ENCODE data around the gene MYH2. TPM values are rescaled to one million over a fixed set of nuclear protein-coding genes. Genes with fewer than 3 reads are reported as not detected.

The MYH2 gene
- not detected in 2 replicates for total RNA-seq
- long read RNA-seq, result 0 reads

DNA sequence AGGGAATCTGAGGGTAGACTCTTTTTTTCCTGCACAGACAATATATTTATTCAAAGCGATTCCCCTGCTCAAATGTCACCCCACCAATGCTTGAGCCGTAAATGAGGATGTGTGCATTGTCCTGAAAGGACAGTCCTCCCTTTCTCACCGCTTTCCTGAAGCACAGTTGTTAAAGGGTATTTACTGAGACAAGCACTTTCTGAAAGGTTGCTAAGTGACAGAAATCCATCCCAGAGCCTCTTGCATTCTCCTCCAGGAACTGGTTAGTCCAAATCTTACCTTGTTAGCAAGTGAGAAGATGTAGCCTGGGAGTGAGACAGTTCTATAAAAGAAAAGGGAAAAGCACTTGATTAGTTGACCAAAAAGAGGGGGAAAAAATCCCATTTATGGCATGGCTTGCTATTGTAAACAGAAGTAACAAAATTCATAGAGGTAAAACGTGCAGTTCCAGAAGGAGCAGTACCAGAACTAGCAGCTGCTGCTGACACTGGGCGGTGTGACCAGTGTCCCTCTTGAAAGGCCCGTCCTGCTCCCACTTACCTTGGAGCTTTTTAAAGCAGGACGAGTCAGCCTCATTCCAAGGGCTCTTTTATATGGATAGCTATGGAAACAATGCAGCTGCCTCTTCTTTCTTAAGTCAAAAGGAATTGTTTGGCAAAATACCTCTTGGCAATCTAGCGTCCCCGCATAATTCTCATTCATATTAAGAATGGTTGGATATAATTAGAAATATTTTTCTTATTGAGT, at the start of gene MYH2:
Gene MYH2, minus strand, starts transcription at position 563 of the 747 bp plus-strand sequence. CDS start 1,738 bp downstream, outside the sequence.
- Mint-ChIP-seq H3K36me3 (ENCODE audit: insufficient read depth) (no peaks in the 10 kb centered on the region), H3K27ac (no peak within 1 kb of the TSS), H3K27me3 (peaks cover 35% of the 10 kb centered on the region), H3K9me3 (ENCODE audit: low read depth) (peaks cover 2% of the 10 kb centered on the region), H3K4me1 (ENCODE audit: low read depth) (peaks cover 2% of the 10 kb centered on the region), H3K4me3 (ENCODE audit: low read depth) (no peak within 1 kb of the TSS)
- DNase-seq (ENCODE audit: low spot score, unreplicated experiment), result no peak
- TF ChIP-seq, protein P1, sequence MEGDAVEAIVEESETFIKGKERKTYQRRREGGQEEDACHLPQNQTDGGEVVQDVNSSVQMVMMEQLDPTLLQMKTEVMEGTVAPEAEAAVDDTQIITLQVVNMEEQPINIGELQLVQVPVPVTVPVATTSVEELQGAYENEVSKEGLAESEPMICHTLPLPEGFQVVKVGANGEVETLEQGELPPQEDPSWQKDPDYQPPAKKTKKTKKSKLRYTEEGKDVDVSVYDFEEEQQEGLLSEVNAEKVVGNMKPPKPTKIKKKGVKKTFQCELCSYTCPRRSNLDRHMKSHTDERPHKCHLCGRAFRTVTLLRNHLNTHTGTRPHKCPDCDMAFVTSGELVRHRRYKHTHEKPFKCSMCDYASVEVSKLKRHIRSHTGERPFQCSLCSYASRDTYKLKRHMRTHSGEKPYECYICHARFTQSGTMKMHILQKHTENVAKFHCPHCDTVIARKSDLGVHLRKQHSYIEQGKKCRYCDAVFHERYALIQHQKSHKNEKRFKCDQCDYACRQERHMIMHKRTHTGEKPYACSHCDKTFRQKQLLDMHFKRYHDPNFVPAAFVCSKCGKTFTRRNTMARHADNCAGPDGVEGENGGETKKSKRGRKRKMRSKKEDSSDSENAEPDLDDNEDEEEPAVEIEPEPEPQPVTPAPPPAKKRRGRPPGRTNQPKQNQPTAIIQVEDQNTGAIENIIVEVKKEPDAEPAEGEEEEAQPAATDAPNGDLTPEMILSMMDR (IDR thresholded peaks at IDR 0.05; ENCODE audit: unreplicated experiment), result no peak

DNA sequence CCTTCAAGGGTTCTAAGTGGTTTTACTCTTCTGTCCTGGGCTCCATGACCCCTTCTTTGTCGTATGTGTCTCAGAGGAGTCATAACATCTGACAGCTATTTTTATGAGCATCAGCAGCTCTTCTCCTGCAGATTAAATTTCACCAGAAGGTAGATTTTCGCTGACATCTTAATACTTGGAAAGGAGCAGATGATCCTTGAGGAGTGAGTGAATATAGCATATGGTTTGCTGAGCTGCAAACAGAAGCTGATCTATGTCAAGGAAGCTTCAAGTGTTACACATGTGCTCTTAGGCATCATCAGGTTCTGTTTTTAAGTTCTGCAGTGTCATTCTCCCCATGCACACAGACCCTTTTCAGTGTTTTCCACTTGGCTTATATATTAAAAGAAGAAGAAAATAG, 49.2 kb upstream of the MYH2 start:
- H3K9me3 Mint-ChIP-seq (ENCODE audit: low read depth), result peaks cover 5% of the 10 kb centered on the region

DNA sequence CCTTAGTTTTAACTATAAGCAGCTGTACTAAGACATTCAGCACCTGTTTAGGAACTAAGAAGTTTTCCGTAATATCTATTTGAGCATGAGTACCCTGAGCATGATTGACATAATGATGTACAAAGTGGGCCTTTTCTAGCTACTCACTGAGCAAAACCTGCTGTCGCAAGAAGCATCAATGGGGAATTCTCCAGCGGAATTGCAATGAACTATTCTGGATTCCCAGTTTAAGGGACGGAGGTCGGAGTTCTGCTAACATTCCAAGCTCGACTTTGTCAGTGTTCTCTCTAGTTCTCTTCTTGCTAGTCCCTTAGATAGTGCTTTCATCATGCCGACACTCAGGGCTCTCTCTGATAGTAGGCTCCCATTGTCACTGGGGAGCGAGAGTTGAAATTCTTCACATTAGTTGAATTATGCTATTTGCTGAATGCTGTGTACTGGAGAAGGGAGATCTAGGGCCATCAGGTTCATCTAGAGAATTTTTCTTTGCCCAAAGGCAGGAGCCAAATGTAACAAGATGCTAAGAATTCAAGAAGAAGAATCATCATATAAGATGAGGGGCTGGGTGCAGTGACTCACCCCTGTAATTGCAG, 40.2 kb upstream of the MYH2 start:
- Mint-ChIP-seq H3K4me3 (ENCODE audit: low read depth) (no peak overlapping the region), H3K4me1 (ENCODE audit: low read depth) (peaks cover 5% of the 10 kb centered on the region), H3K27me3 (peaks cover 10% of the 10 kb centered on the region), H3K27ac (no peak overlapping the region), H3K36me3 (ENCODE audit: insufficient read depth) (no peaks in the 10 kb centered on the region), H3K9me3 (ENCODE audit: low read depth) (peaks cover under 1% of the 10 kb centered on the region)
- TF ChIP-seq, protein P1 (IDR thresholded peaks at IDR 0.05; ENCODE audit: unreplicated experiment), result no peak
- no peak for DNase-seq (ENCODE audit: low spot score, unreplicated experiment)

More for the DNA sequence above, 49.2 kb upstream of the MYH2 start:
- Mint-ChIP-seq H3K27ac (peak overlapping the region; percentile 46), H3K36me3 (ENCODE audit: insufficient read depth) (no peaks in the 10 kb centered on the region), H3K27me3 (peaks cover 18% of the 10 kb centered on the region), H3K4me3 (ENCODE audit: low read depth) (no peak overlapping the region), H3K4me1 (ENCODE audit: low read depth) (no peaks in the 10 kb centered on the region)
- TF ChIP-seq, protein P1 (IDR thresholded peaks at IDR 0.05; ENCODE audit: unreplicated experiment), result no peak
- no peak for DNase-seq (ENCODE audit: low spot score, unreplicated experiment)

DNA sequence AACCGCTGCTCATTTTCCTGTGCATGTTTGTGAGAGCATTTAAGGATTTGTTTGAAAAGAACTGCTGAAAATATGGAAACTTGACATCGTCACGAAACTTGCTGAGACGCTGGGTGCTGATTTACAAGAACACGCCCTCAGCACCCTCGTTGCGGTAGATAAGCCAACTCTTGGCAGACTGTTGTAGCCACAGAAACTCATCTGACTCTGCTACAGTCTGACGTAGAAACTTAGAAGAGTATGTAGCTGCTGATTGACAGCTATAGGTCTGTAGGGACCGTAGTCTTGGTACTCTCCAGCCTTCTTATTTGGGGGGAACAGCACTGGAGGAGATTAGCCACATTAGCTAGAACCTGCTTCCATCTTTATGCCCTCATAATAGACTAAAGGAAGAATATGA, 36.1 kb upstream of the MYH2 start:
- no peak overlapping the region for H3K27ac Mint-ChIP-seq
- peaks cover 10% of the 10 kb centered on the region for H3K27me3 Mint-ChIP-seq
- H3K9me3 Mint-ChIP-seq (ENCODE audit: low read depth), result no peaks in the 10 kb centered on the region
- DNase-seq (ENCODE audit: low spot score, unreplicated experiment), result no peak
- peaks cover 3% of the 10 kb centered on the region for H3K4me1 Mint-ChIP-seq (ENCODE audit: low read depth)
- H3K4me3 Mint-ChIP-seq (ENCODE audit: low read depth), result no peak overlapping the region
- TF ChIP-seq, protein P1 (IDR thresholded peaks at IDR 0.05; ENCODE audit: unreplicated experiment), result no peak
- no peaks in the 10 kb centered on the region for H3K36me3 Mint-ChIP-seq (ENCODE audit: insufficient read depth)

DNA sequence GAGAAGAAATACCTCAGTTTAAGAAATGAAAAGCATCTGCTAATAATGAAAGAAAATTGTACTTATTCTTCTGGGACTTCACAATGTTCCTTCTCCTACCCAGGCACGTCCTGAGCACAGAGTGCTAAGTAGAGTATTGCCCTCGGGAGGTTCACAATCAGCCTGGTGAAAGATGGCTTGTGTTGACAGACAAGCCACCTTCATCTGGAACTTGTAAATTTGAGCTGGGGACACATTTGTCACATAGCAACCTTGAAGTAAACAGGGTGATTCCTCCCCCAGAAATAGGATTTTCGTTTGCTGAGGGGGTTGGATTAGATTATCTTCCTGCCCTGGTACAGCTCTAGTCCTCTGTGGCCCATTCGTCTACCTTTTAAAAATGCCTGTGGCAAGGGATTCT, 34.4 kb upstream of the MYH2 start:
- Mint-ChIP-seq H3K27me3 (peaks cover 5% of the 10 kb centered on the region), H3K36me3 (ENCODE audit: insufficient read depth) (no peaks in the 10 kb centered on the region), H3K4me3 (ENCODE audit: low read depth) (no peak overlapping the region), H3K4me1 (ENCODE audit: low read depth) (peaks cover 6% of the 10 kb centered on the region), H3K9me3 (ENCODE audit: low read depth) (no peaks in the 10 kb centered on the region), H3K27ac (no peak overlapping the region)
- TF ChIP-seq, protein P1 (IDR thresholded peaks at IDR 0.05; ENCODE audit: unreplicated experiment), result no peak
- DNase-seq (ENCODE audit: low spot score, unreplicated experiment), result no peak
